H9 (cell line): ENCODE measurements around the gene RDH13. TPM values are rescaled to one million over a fixed set of nuclear protein-coding genes. Genes with fewer than 3 reads are reported as not detected.
A peak's percentile ranks its signal among the peaks of the same experiment; 100 is the strongest.

Source experiments
- DNase-seq: peaks from one replicate; pipeline ENCODE4 v3.0.0-alpha.2; 2017
- H2AFZ ChIP-seq: one replicate; pipeline ENCODE4 v1.6.1; 2013; ENCODE audit warnings: mild to moderate bottlenecking, low read length, control low read depth, moderate library complexity
- H2AK5ac ChIP-seq: 2 replicates; pipeline ENCODE4 v1.6.1; 2013; ENCODE audit warnings: low read length, control low read depth, mixed read lengths; ENCODE audit not compliant: insufficient read length
- H2BK120ac ChIP-seq: one replicate; pipeline ENCODE4 v1.6.1; 2013; ENCODE audit warnings: low read depth, mild to moderate bottlenecking, low read length, control low read depth, inconsistent platforms; ENCODE audit not compliant: poor library complexity, severe bottlenecking
- H2BK12ac ChIP-seq: 2 replicates; pipeline ENCODE4 v1.6.1; 2013; ENCODE audit warnings: low read length, control low read depth, mixed read lengths, low read depth; ENCODE audit not compliant: insufficient read length
- H2BK15ac ChIP-seq: 2 replicates; pipeline ENCODE4 v1.6.1; 2013; ENCODE audit warnings: low read depth, low read length, control low read depth
- H2BK20ac ChIP-seq: one replicate; pipeline ENCODE4 v1.6.1; 2013; ENCODE audit warnings: low read depth, mild to moderate bottlenecking, low read length, control low read depth, inconsistent platforms; ENCODE audit not compliant: poor library complexity, severe bottlenecking
- H2BK5ac ChIP-seq: 2 replicates; pipeline ENCODE4 v1.6.1; 2013; ENCODE audit warnings: low read length, control low read depth, mixed read lengths; ENCODE audit not compliant: insufficient read length
- H3K14ac ChIP-seq: 2 replicates; pipeline ENCODE4 v1.6.1; 2013; ENCODE audit warnings: low read length, control low read depth; ENCODE audit not compliant: insufficient read depth
- H3K18ac ChIP-seq: 2 replicates; pipeline ENCODE4 v1.6.1; 2013; ENCODE audit warnings: low read depth, mild to moderate bottlenecking, mixed read lengths, low read length, control low read depth; ENCODE audit not compliant: insufficient read length
- H3K23ac ChIP-seq: 2 replicates; pipeline ENCODE4 v1.6.1; 2013; ENCODE audit warnings: low read length, control low read depth, mixed read lengths, low read depth; ENCODE audit not compliant: insufficient read length
- H3K23me2 ChIP-seq: 2 replicates; pipeline ENCODE4 v1.6.1; 2013; ENCODE audit warnings: low read depth, mild to moderate bottlenecking, mixed read lengths, low read length, control low read depth; ENCODE audit not compliant: insufficient read length, poor library complexity, severe bottlenecking
- H3K27ac ChIP-seq: 2 replicates; pipeline ENCODE4 v1.5.1; 2013; ENCODE audit warnings: low read length, control low read depth, mixed read lengths, low read depth; ENCODE audit not compliant: insufficient read length
- H3K27me3 ChIP-seq: 2 replicates; pipeline ENCODE4 v1.6.1; 2013; ENCODE audit warnings: low read length, control low read depth, inconsistent platforms; ENCODE audit not compliant: insufficient read depth
- H3K4ac ChIP-seq: 2 replicates; pipeline ENCODE4 v1.6.1; 2013; ENCODE audit warnings: low read depth, mild to moderate bottlenecking, control low read depth, inconsistent platforms, low read length, moderate library complexity
- H3K4me1 ChIP-seq: 2 replicates; pipeline ENCODE4 v1.6.1; 2013; ENCODE audit warnings: low read length, control low read depth, inconsistent platforms; ENCODE audit not compliant: insufficient read depth
- H3K4me2 ChIP-seq: 2 replicates; pipeline ENCODE4 v1.6.1; 2013; ENCODE audit warnings: low read length, control low read depth, mixed read lengths; ENCODE audit not compliant: insufficient read length, insufficient read depth
- H3K56ac ChIP-seq: 2 replicates; pipeline ENCODE4 v1.6.1; 2013; ENCODE audit warnings: low read depth, mild to moderate bottlenecking, mixed read lengths, low read length, control low read depth; ENCODE audit not compliant: insufficient read length
- H3K79me1 ChIP-seq: 2 replicates; pipeline ENCODE4 v1.6.1; 2013; ENCODE audit warnings: low read depth, mild to moderate bottlenecking, moderate library complexity, low read length, control low read depth, inconsistent platforms; ENCODE audit not compliant: insufficient read depth, poor library complexity, severe bottlenecking
- H3K79me2 ChIP-seq: 2 replicates; pipeline ENCODE4 v1.6.1; 2013; ENCODE audit warnings: low read length, control low read depth, inconsistent platforms; ENCODE audit not compliant: insufficient read depth
- H3K9ac ChIP-seq: 2 replicates; pipeline ENCODE4 v1.6.1; 2013; ENCODE audit warnings: low read length, control low read depth, mixed read lengths; ENCODE audit not compliant: insufficient read length; ENCODE audit errors: extremely low read depth
- H3K9me3 ChIP-seq: one replicate; pipeline ENCODE4 v1.6.1; 2013; ENCODE audit warnings: low read depth, low read length, inconsistent platforms; ENCODE audit not compliant: control insufficient read depth
- H3T11ph ChIP-seq: one replicate; pipeline ENCODE4 v1.6.1; 2013; ENCODE audit warnings: mild to moderate bottlenecking, low read length, control low read depth, inconsistent platforms
- H4K20me1 ChIP-seq: one replicate; pipeline ENCODE4 v1.6.1; 2013; ENCODE audit not compliant: control insufficient read depth, insufficient read length, insufficient read depth
- H4K5ac ChIP-seq: 2 replicates; pipeline ENCODE4 v1.6.1; 2013; ENCODE audit warnings: low read depth, mild to moderate bottlenecking, mixed read lengths, low read length, control low read depth; ENCODE audit not compliant: insufficient read length
- H4K8ac ChIP-seq: replicated peaks from 2 replicates; pipeline ENCODE4 v1.6.1; 2013; ENCODE audit warnings: low read length, control low read depth, mixed read lengths, low read depth; ENCODE audit not compliant: insufficient read length
- H4K91ac ChIP-seq: 2 replicates; pipeline ENCODE4 v1.6.1; 2013; ENCODE audit warnings: low read depth, mild to moderate bottlenecking, moderate library complexity, mixed read lengths, low read length, control low read depth; ENCODE audit not compliant: insufficient read length
- H3K27ac Mint-ChIP-seq, 3 experiments: 2 replicates in 2 of 3; 3 replicates in 1 of 3; pipeline ENCODE4 v1.8.0; 2020 to 2021; ENCODE audit warnings: mixed read lengths in 3 of 3, mild to moderate bottlenecking in 1 of 3, moderate library complexity in 1 of 3
- H3K27me3 Mint-ChIP-seq: 2 replicates; pipeline ENCODE4 v1.8.0; 2021; ENCODE audit warnings: low read depth, mild to moderate bottlenecking, moderate library complexity, mixed read lengths
- H3K36me3 Mint-ChIP-seq, 3 experiments: 2 replicates in 2 of 3; 3 replicates in 1 of 3; pipeline ENCODE4 v1.8.0; 2020 to 2021; ENCODE audit warnings: low read depth in 3 of 3, mixed read lengths in 3 of 3; ENCODE audit not compliant: insufficient read depth in 1 of 3
- H3K4me1 Mint-ChIP-seq, 2 experiments: 2 replicates each; pipeline ENCODE4 v1.8.0; 2020; ENCODE audit warnings: mixed read lengths in 2 of 2
- H3K4me3 Mint-ChIP-seq, 2 experiments: 2 replicates in 1 of 2; 3 replicates in 1 of 2; pipeline ENCODE4 v1.8.0; 2020 to 2021; ENCODE audit warnings: mild to moderate bottlenecking in 2 of 2, mixed read lengths in 2 of 2, moderate library complexity in 1 of 2
- H3K9me3 Mint-ChIP-seq, 2 experiments: 2 replicates in 1 of 2; 3 replicates in 1 of 2; pipeline ENCODE4 v1.8.0; 2020; ENCODE audit warnings: mild to moderate bottlenecking in 2 of 2, mixed read lengths in 2 of 2, moderate library complexity in 1 of 2
- CTCF ChIP-seq: fragments of 200-600 bp; sonication (generic); conservative IDR thresholded peaks from 3 replicates; pipeline ENCODE4 v1.8.0; 2021; ENCODE audit warnings: antibody characterized with exemption, mild to moderate bottlenecking
- WGBS: extraction: QIAGEN DNeasy Blood & Tissue Kit; methylation state at CpG from one replicate; pipeline ENCODE4 v1.1.7; 2013; ENCODE audit warnings: missing lambda C conversion rate, low lambda C conversion rate, mixed read lengths; ENCODE audit not compliant: insufficient read length; ENCODE audit errors: extremely low coverage; 5-methylcytosine and 5-hydroxymethylcytosine counted together
- total RNA-seq: library from RNA; stranded (reverse); gene quantifications from 2 replicates; pipeline ENCODE4 v1.2.1, GENCODE V29; 2021

The RDH13 gene
- total RNA-seq, 1 experiment from 2014 or later, result 21.5 TPM

GRCh38 chr19:55079400-55080038, 16.6 kb upstream of the RDH13 start:
- Mint-ChIP-seq H3K4me3 (peak overlapping the region; percentile 73 to 87), H3K4me1 (peaks cover 25 to 49% of the 10 kb centered on the region in 2 experiments), H3K27ac (0 out of 7 replicates have a peak overlapping the region, but pooled peaks of 1 of the 3 experiments have one; percentile 82), H3K9me3 (peaks cover 0 to 3% of the 10 kb centered on the region in 2 experiments; a peak in 1 of 5 replicates), H3K36me3 (peaks cover 6 to 11% (median 8%) of the 10 kb centered on the region in 3 experiments), H3K27me3 (peaks cover 63% of the 10 kb centered on the region)
- DNase-seq, result no peak
- H3K4ac ChIP-seq, result no peak overlapping the region
- H3K18ac ChIP-seq, result no peak overlapping the region
- H3K9ac ChIP-seq, result no peak overlapping the region
- peaks cover 5% of the 10 kb centered on the region; the same call in 1 of the 2 replicates for H3K4me1 ChIP-seq
- no peak overlapping the region for H2BK5ac ChIP-seq
- no peak overlapping the region for H2BK15ac ChIP-seq
- H2AFZ ChIP-seq, result no peak overlapping the region
- H3K14ac ChIP-seq, result no peak overlapping the region
- H3K23me2 ChIP-seq, result peaks cover 20% of the 10 kb centered on the region
- no peak overlapping the region for H3T11ph ChIP-seq
- no peak overlapping the region for H2AK5ac ChIP-seq
- no peak overlapping the region for H2BK120ac ChIP-seq
- H2BK20ac ChIP-seq, result no peak overlapping the region
- H3K79me1 ChIP-seq, result no peaks in the 10 kb centered on the region
- H3K9me3 ChIP-seq, result no peaks in the 10 kb centered on the region
- H3K79me2 ChIP-seq, result no peaks in the 10 kb centered on the region
- H3K23ac ChIP-seq, result no peak overlapping the region
- no peaks in the 10 kb centered on the region for H4K20me1 ChIP-seq
- no peak overlapping the region for H3K56ac ChIP-seq
- no peak overlapping the region for H2BK12ac ChIP-seq
- no peak overlapping the region for H4K91ac ChIP-seq
- peak overlapping the region; percentile 77 for H3K4me2 ChIP-seq
- H4K5ac ChIP-seq, result no peak overlapping the region
- no peak overlapping the region for H3K27ac ChIP-seq
- H4K8ac ChIP-seq, result no peak overlapping the region
- WGBS, result no CpG with 5 or more reads among the region's 19 CpGs
- no peak for TF ChIP-seq CTCF
- peaks cover 2% of the 10 kb centered on the region; the same call in 1 of the 2 replicates for H3K27me3 ChIP-seq
